SK-N-SH (cell line): Measurements from ENCODE around the gene MRPL21. TPM values are rescaled to one million over a fixed set of nuclear protein-coding genes. Genes with fewer than 3 reads are reported as not detected.

Experiments
- CTCF ChIA-PET: fragments of 300-600, 350-600 bp; formaldehyde crosslinking; extraction: SDS; loops from one replicate; lab custom pipeline; 2021; lab: Yijun Ruan, JAX
- POLR2A ChIA-PET: fragments of 350-600 bp; sonication (Branson Sonifier 250); formaldehyde crosslinking; extraction: SDS; loops from one replicate; lab custom pipeline; 2020; ENCODE audit warnings: antibody characterized with exemption, inconsistent platforms; lab: Yijun Ruan, JAX
- DNase-seq: peaks from one replicate; pipeline ENCODE4 v3.0.0; 2012
- H2AFZ ChIP-seq: fragments of 200-600 bp; sonication (generic); 2 replicates; pipeline ENCODE4 v1.8.1; 2016; ENCODE audit warnings: antibody characterized with exemption, mild to moderate bottlenecking, low read depth
- H3F3A ChIP-seq: fragments of 200-600 bp; sonication (generic); replicated peaks from 2 replicates; pipeline ENCODE3; 2016; ENCODE audit warnings: antibody characterized with exemption, mild to moderate bottlenecking; ENCODE audit not compliant: insufficient read depth
- H3K27ac ChIP-seq, 2 experiments: fragments of 200-500 bp in 1 of 2; fragments of 200-600 bp in 1 of 2; sonication (Bioruptor generic) in 1 of 2; sonication (generic), shearing (Covaris generic) in 1 of 2; 2 replicates each; pipeline versions ENCODE4 v1.5.1 to v1.6.1; 2014 to 2016; ENCODE audit warnings: low read depth in 2 of 2, inconsistent platforms in 1 of 2, low read length in 1 of 2, mild to moderate bottlenecking in 1 of 2, mixed read lengths in 1 of 2
- H3K27me3 ChIP-seq: fragments of 200-600 bp; sonication (generic), shearing (Covaris generic); 2 replicates; pipeline ENCODE4 v1.6.1; 2016; ENCODE audit warnings: mixed run types; ENCODE audit not compliant: insufficient read depth
- H3K36me3 ChIP-seq, 2 experiments: fragments of 200-500 bp in 1 of 2; fragments of 200-600 bp in 1 of 2; sonication (Bioruptor generic) in 1 of 2; sonication (generic) in 1 of 2; replicated peaks in 1 of 2; 2 replicates each; pipeline versions ENCODE3 to v1.5.1; 2014 to 2016; ENCODE audit warnings: low read length in 1 of 2, mild to moderate bottlenecking in 1 of 2; ENCODE audit not compliant: insufficient read depth in 2 of 2, control insufficient read depth in 1 of 2
- H3K4me1 ChIP-seq, 2 experiments: fragments of 200-500 bp in 1 of 2; fragments of 200-600 bp in 1 of 2; sonication (Bioruptor generic) in 1 of 2; sonication (generic), shearing (Covaris generic) in 1 of 2; 2 replicates each; pipeline versions ENCODE4 v1.5.1 to v1.6.1; 2014 to 2016; ENCODE audit warnings: low read depth in 1 of 2, low read length in 1 of 2, mixed run types in 1 of 2; ENCODE audit not compliant: insufficient read depth in 2 of 2, control insufficient read depth in 1 of 2
- H3K4me2 ChIP-seq: fragments of 200-600 bp; sonication (generic), shearing (Covaris generic); 2 replicates; pipeline ENCODE4 v1.6.1; 2017; ENCODE audit warnings: mixed run types
- H3K4me3 ChIP-seq, 2 experiments: fragments of 200-500 bp in 1 of 2; fragments of 200-600 bp in 1 of 2; sonication (Bioruptor generic) in 1 of 2; sonication (generic), shearing (Covaris generic) in 1 of 2; 2 replicates each; pipeline versions ENCODE4 v1.5.1 to v1.8.1; 2014 to 2016; ENCODE audit warnings: low read depth in 2 of 2, inconsistent platforms in 1 of 2, low read length in 1 of 2, mild to moderate bottlenecking in 1 of 2, mixed read lengths in 1 of 2, moderate library complexity in 1 of 2
- H3K79me2 ChIP-seq: fragments of 200-600 bp; sonication (generic); 2 replicates; pipeline ENCODE4 v1.8.1; 2017; ENCODE audit warnings: mild to moderate bottlenecking; ENCODE audit not compliant: insufficient read depth
- H3K9ac ChIP-seq: fragments of 200-600 bp; sonication (generic); 2 replicates; pipeline ENCODE4 v1.6.1; 2017; ENCODE audit warnings: mixed run types
- H3K9me2 ChIP-seq: fragments of 200-600 bp; sonication (generic); 2 replicates; pipeline ENCODE4 v1.6.1; 2017; ENCODE audit warnings: mixed run types
- H3K9me3 ChIP-seq: fragments of 200-600 bp; sonication (generic); 2 replicates; pipeline ENCODE4 v1.6.1; 2017; ENCODE audit warnings: mixed run types, mild to moderate bottlenecking, moderate library complexity
- H4K20me1 ChIP-seq: fragments of 200-600 bp; sonication (generic); 2 replicates; pipeline ENCODE4 v1.6.1; 2017; ENCODE audit warnings: mild to moderate bottlenecking, mixed run types; ENCODE audit not compliant: insufficient read depth
- EP300 ChIP-seq, 2 experiments: IDR thresholded peaks; 2 replicates each; pipeline versions ENCODE4 v1.4.0 to v1.6.1; 2012; ENCODE audit warnings: borderline replicate concordance in 1 of 2, low read depth in 1 of 2, low read length in 1 of 2
- FOSL2 ChIP-seq: IDR thresholded peaks from 2 replicates; pipeline ENCODE4 v1.4.0; 2012; ENCODE audit warnings: low read depth, mild to moderate bottlenecking, moderate library complexity, borderline replicate concordance
- FOXM1 ChIP-seq: IDR thresholded peaks from 2 replicates; pipeline ENCODE4 v1.4.0; 2012; ENCODE audit warnings: low read depth, mild to moderate bottlenecking
- JUND ChIP-seq: IDR thresholded peaks from 2 replicates; pipeline ENCODE4 v1.4.0; 2012
- MXI1 ChIP-seq: IDR thresholded peaks from 2 replicates; pipeline ENCODE4 v1.6.1; 2012; ENCODE audit warnings: mild to moderate bottlenecking, low read depth, low read length, improper control_type of control experiment
- NFIC ChIP-seq: IDR thresholded peaks from 2 replicates; pipeline ENCODE4 v1.4.0; 2012; ENCODE audit warnings: borderline replicate concordance
- NRF1 ChIP-seq: IDR thresholded peaks from 2 replicates; pipeline ENCODE4 v1.6.1; 2012; ENCODE audit warnings: low read depth, mild to moderate bottlenecking, low read length
- POLR2AphosphoS5 ChIP-seq: IDR thresholded peaks from 2 replicates; pipeline ENCODE4 v1.6.1; 2012; ENCODE audit warnings: low read depth, low read length
- RAD21 ChIP-seq: IDR thresholded peaks from 2 replicates; pipeline ENCODE4 v1.6.1; 2012; ENCODE audit warnings: mild to moderate bottlenecking, low read length
- RCOR1 ChIP-seq: fragments of 150-350 bp; IDR thresholded peaks from 2 replicates; pipeline ENCODE4 v1.6.1; 2017; ENCODE audit warnings: antibody characterized with exemption, low read length
- RFX5 ChIP-seq: IDR thresholded peaks from 2 replicates; pipeline ENCODE4 v1.6.1; 2012; ENCODE audit warnings: mild to moderate bottlenecking, improper control_type of control experiment, low read length
- RXRA ChIP-seq: IDR thresholded peaks from 2 replicates; pipeline ENCODE4 v1.4.0; 2012; ENCODE audit warnings: low read depth, mild to moderate bottlenecking, borderline replicate concordance
- SIN3A ChIP-seq: IDR thresholded peaks from 2 replicates; pipeline ENCODE4 v1.6.1; 2012; ENCODE audit warnings: low read depth, mild to moderate bottlenecking, low read length, moderate library complexity, borderline replicate concordance
- SMC3 ChIP-seq: IDR thresholded peaks from 2 replicates; pipeline ENCODE4 v1.6.1; 2012; ENCODE audit warnings: low read depth, low read length, improper control_type of control experiment
- TCF12 ChIP-seq: IDR thresholded peaks from 2 replicates; pipeline ENCODE4 v1.4.0; 2012
- YY1 ChIP-seq: IDR thresholded peaks from 2 replicates; pipeline ENCODE4 v1.4.0; 2012; ENCODE audit warnings: low read depth, mild to moderate bottlenecking
- WGBS: methylation state at CpG from one replicate; pipeline ENCODE4 v1.1.6; 2017; ENCODE audit warnings: low lambda C conversion rate; 5-methylcytosine and 5-hydroxymethylcytosine counted together
- polyA plus RNA-seq, 3 experiments: library from polyadenylated mRNA; depleted of rRNA; stranded (reverse); fragments of >200 nt; gene quantifications; 2 replicates each; pipeline ENCODE4 v1.2.3, GENCODE V29; 2012
- TF ChIP-seq, protein P1 (sequence below): IDR thresholded peaks from 2 replicates; pipeline ENCODE4; 2012
- TF ChIP-seq, protein P2 (sequence below): fragments of 150-350 bp; IDR thresholded peaks from 2 replicates; pipeline ENCODE4 v1.6.1; 2016; ENCODE audit warnings: mild to moderate bottlenecking, low read depth, low read length
- TF ChIP-seq, protein P3 (sequence below): IDR thresholded peaks from 2 replicates; pipeline ENCODE4 v1.4.0; 2012; ENCODE audit warnings: low read depth
- TF ChIP-seq, protein P4 (sequence below): fragments of 150-350 bp; IDR thresholded peaks from 2 replicates; pipeline ENCODE4 v1.6.1; 2017; ENCODE audit warnings: antibody characterized with exemption, low read length, low read depth, borderline replicate concordance

MRPL21 gene
- polyA plus RNA-seq, 1 of the 3 experiments (the other 2 are of a cell fraction): 125 TPM

DNA sequence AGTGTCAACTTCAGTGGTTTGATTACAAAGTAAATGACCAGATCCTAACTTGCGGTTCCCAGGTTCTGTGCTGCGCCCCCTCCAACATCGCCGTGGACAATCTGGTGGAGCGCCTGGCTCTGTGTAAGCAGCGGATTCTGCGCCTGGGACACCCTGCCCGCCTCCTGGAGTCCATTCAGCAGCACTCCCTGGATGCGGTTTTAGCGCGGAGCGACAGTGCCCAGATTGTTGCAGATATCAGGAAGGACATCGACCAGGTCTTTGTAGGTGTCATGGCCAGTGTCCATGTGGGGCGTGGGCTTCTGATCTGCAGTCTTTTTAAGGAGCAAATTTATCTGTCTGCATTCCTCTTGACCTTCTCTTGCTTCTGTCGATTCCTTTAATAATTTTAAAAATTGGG is 11.1 kb upstream of the MRPL21 start:
- H3K27ac ChIP-seq: no peak overlapping the region
- no peak for TF ChIP-seq RAD21
- TF ChIP-seq SIN3A: no peak
- no peak for TF ChIP-seq EP300 (IDR thresholded peaks at IDR 0.05; ENCODE audit: borderline replicate concordance in 1 of 2, low read depth in 1 of 2, low read length in 1 of 2)
- TF ChIP-seq NRF1: no peak
- TF ChIP-seq YY1: no peak
- TF ChIP-seq TCF12: no peak
- TF ChIP-seq, protein P1, sequence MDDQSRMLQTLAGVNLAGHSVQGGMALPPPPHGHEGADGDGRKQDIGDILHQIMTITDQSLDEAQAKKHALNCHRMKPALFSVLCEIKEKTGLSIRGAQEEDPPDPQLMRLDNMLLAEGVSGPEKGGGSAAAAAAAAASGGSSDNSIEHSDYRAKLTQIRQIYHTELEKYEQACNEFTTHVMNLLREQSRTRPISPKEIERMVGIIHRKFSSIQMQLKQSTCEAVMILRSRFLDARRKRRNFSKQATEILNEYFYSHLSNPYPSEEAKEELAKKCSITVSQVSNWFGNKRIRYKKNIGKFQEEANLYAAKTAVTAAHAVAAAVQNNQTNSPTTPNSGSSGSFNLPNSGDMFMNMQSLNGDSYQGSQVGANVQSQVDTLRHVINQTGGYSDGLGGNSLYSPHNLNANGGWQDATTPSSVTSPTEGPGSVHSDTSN: no peak
- no peak for TF ChIP-seq POLR2AphosphoS5
- TF ChIP-seq, protein P2, sequence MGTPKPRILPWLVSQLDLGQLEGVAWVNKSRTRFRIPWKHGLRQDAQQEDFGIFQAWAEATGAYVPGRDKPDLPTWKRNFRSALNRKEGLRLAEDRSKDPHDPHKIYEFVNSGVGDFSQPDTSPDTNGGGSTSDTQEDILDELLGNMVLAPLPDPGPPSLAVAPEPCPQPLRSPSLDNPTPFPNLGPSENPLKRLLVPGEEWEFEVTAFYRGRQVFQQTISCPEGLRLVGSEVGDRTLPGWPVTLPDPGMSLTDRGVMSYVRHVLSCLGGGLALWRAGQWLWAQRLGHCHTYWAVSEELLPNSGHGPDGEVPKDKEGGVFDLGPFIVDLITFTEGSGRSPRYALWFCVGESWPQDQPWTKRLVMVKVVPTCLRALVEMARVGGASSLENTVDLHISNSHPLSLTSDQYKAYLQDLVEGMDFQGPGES: no peak
- no peak for TF ChIP-seq RXRA
- TF ChIP-seq FOSL2: no peak
- no peak for TF ChIP-seq RCOR1
- TF ChIP-seq RFX5: no peak
- TF ChIP-seq FOXM1: no peak
- TF ChIP-seq, all 33 proteins: peak for 0
- POLR2A ChIA-PET: interaction anchor here (0.6 kb wide), 1 partner anchor 298 kb away, joined by 4 read pairs; no protein-coding TSS in a partner anchor
- Histone ChIP-seq H3F3A (no peaks in the 10 kb centered on the region), H2AFZ (no peak overlapping the region), H3K4me1 (no peaks in the 10 kb centered on the region), H3K4me2 (no peak overlapping the region), H3K36me3 (peaks cover 20 to 42% of the 10 kb centered on the region in 2 experiments), H3K79me2 (no peaks in the 10 kb centered on the region), H3K27me3 (no peaks in the 10 kb centered on the region), H3K4me3 (no peak overlapping the region), H3K9me2 (no peaks in the 10 kb centered on the region), H3K9me3 (no peaks in the 10 kb centered on the region), H4K20me1 (no peaks in the 10 kb centered on the region), H3K9ac (no peak overlapping the region)
- WGBS: 99% methylated on average over 13 of the region's 15 CpGs
- CTCF ChIA-PET: no interaction called here
- no peak for DNase-seq

DNA sequence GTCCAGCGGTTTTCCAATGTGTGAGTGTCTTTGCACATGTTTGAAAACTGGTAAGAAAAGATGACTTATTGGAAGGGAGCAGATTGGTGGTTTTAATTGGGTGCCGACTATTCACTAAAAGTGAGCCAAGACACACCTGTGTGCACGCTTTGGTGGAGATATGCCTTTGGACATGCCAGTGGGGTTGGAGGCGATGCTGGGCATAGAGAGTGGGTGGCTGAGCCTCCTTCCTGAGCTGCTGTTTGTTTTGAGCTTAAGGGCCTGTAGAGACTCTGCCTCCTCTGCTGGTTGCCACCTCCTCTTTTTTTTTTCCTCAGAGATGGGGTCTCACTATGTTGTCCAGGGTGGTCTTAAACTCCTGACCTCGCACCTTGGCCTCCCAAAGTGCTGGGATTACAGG is 9.6 kb upstream of the MRPL21 start:
- CTCF ChIA-PET: interaction anchor here (1.4 kb wide), 1 partner anchor 23 kb away, joined by 3 read pairs; no protein-coding TSS in a partner anchor
- WGBS: 96% methylated on average over 5 of the region's 5 CpGs
- no peak overlapping the region for H3K4me2 ChIP-seq

More for the DNA sequence above, 9.6 kb upstream of the MRPL21 start:
- POLR2A ChIA-PET: no interaction called here
- Histone ChIP-seq H3K9me2 (no peaks in the 10 kb centered on the region), H2AFZ (no peak overlapping the region), H3K79me2 (peaks cover 4% of the 10 kb centered on the region; the same call in 1 of the 2 replicates), H3K36me3 (peaks cover 31 to 41% of the 10 kb centered on the region in 2 experiments), H3F3A (no peaks in the 10 kb centered on the region), H3K27me3 (no peaks in the 10 kb centered on the region), H3K4me3 (no peak overlapping the region), H3K9ac (no peak overlapping the region), H4K20me1 (no peaks in the 10 kb centered on the region), H3K4me1 (no peaks in the 10 kb centered on the region), H3K9me3 (no peaks in the 10 kb centered on the region), H3K27ac (no peak overlapping the region)
- TF ChIP-seq RFX5 (no peak), MXI1 (no peak), FOSL2 (no peak), RAD21 (no peak), RCOR1 (no peak), FOXM1 (no peak), JUND (no peak), SMC3 (no peak), NFIC (no peak)
- TF ChIP-seq, protein P3, sequence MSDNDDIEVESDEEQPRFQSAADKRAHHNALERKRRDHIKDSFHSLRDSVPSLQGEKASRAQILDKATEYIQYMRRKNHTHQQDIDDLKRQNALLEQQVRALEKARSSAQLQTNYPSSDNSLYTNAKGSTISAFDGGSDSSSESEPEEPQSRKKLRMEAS: no peak
- TF ChIP-seq, protein P4, sequence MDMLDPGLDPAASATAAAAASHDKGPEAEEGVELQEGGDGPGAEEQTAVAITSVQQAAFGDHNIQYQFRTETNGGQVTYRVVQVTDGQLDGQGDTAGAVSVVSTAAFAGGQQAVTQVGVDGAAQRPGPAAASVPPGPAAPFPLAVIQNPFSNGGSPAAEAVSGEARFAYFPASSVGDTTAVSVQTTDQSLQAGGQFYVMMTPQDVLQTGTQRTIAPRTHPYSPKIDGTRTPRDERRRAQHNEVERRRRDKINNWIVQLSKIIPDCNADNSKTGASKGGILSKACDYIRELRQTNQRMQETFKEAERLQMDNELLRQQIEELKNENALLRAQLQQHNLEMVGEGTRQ: no peak
- TF ChIP-seq, protein P2: no peak
- DNase-seq: no peak
